HEK293T (cell line): ENCODE data around the gene ARHGAP28.

ENCODE experiments used
- CTCF ChIA-PET: fragments of 350-600 bp; formaldehyde crosslinking; extraction: SDS; loops from one replicate; lab custom pipeline; 2021; ENCODE audit warnings: antibody characterized with exemption, inconsistent platforms; lab: Yijun Ruan, JAX
- POLR2A ChIA-PET: fragments of 350-600 bp; formaldehyde crosslinking; extraction: SDS; loops from one replicate; lab custom pipeline; 2020; ENCODE audit warnings: antibody characterized with exemption, inconsistent platforms; lab: Yijun Ruan, JAX
- DNase-seq: peaks from one replicate; pipeline ENCODE4 v3.0.0; 2012; ENCODE audit warnings: mixed read lengths; ENCODE audit errors: extremely low spot score
- ARNT ChIP-seq: fragments of 450-650 bp; IDR thresholded peaks from 2 replicates; pipeline ENCODE4 v1.6.1; 2017; ENCODE audit warnings: mild to moderate bottlenecking
- BHLHE40 ChIP-seq: fragments of 450-650 bp; IDR thresholded peaks from 2 replicates; pipeline ENCODE4 v1.6.1; 2016; ENCODE audit warnings: mild to moderate bottlenecking, moderate library complexity, borderline replicate concordance
- CTBP1 ChIP-seq: fragments of 450-650 bp; IDR thresholded peaks from 2 replicates; pipeline ENCODE4 v1.6.1; 2016; ENCODE audit warnings: borderline replicate concordance
- ELF4 ChIP-seq: fragments of 450-650 bp; IDR thresholded peaks from 2 replicates; pipeline ENCODE4 v1.6.1; 2017; ENCODE audit warnings: antibody characterized with exemption
- FOXA1 ChIP-seq: fragments of 450-650 bp; IDR thresholded peaks from 2 replicates; pipeline ENCODE4 v1.6.1; 2016; ENCODE audit warnings: mild to moderate bottlenecking
- FOXK2 ChIP-seq: fragments of 450-650 bp; IDR thresholded peaks from 2 replicates; pipeline ENCODE4 v1.6.1; 2016; ENCODE audit warnings: mild to moderate bottlenecking
- FOXM1 ChIP-seq: fragments of 450-650 bp; IDR thresholded peaks from 2 replicates; pipeline ENCODE4 v1.6.1; 2017; ENCODE audit warnings: mild to moderate bottlenecking, borderline replicate concordance
- HDGF ChIP-seq: fragments of 450-650 bp; IDR thresholded peaks from 2 replicates; pipeline ENCODE4 v1.6.1; 2017; ENCODE audit warnings: antibody characterized with exemption, borderline replicate concordance
- L3MBTL2 ChIP-seq: fragments of 450-650 bp; conservative IDR thresholded peaks from 2 replicates; pipeline ENCODE4 v1.6.1; 2016; ENCODE audit warnings: mild to moderate bottlenecking
- LEF1 ChIP-seq: fragments of 450-650 bp; IDR thresholded peaks from 2 replicates; pipeline ENCODE4 v1.6.1; 2017; ENCODE audit warnings: mild to moderate bottlenecking, borderline replicate concordance
- NFRKB ChIP-seq: fragments of 450-650 bp; IDR thresholded peaks from 2 replicates; pipeline ENCODE4 v1.6.1; 2016; ENCODE audit warnings: mild to moderate bottlenecking, moderate library complexity
- SP1 ChIP-seq: fragments of 450-650 bp; IDR thresholded peaks from 2 replicates; pipeline ENCODE4 v1.6.1; 2017
- SUZ12 ChIP-seq: fragments of 450-650 bp; IDR thresholded peaks from 2 replicates; pipeline ENCODE4 v1.6.1; 2016; ENCODE audit warnings: mild to moderate bottlenecking
- TARDBP ChIP-seq: fragments of 450-650 bp; IDR thresholded peaks from 2 replicates; pipeline ENCODE4 v1.6.1; 2016
- ZNF384 ChIP-seq: fragments of 450-650 bp; IDR thresholded peaks from 2 replicates; pipeline ENCODE4 v1.6.1; 2016
- TF ChIP-seq, protein P1 (sequence below): fragments of 450-650 bp; IDR thresholded peaks from 2 replicates; pipeline ENCODE4 v1.6.1; 2016

Gene ARHGAP28

DNA sequence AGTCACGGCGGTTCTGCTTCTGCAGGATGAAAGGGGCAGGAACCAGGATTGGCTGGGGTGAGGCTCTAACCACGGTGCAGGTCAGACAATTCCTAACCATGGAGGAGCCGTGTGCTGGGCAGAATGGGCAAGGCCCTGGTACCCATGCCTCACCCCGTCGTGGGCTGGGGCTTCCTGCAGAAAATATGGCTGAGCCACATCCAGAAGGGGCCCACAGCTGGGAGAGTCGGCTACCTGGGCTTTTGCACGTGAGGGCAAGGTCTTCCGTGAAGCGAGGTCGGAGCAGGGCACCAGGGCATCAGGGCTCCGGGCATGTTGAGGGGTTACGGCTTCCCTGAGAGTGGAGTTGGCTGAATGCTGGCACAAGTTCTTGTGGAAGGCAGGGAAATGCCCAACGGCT lies 147.8 kb downstream of the ARHGAP28 start:
- TF ChIP-seq SUZ12 (no peak), FOXA1 (no peak), ELF4 (no peak), HDGF (no peak), FOXM1 (no peak), ZNF384 (no peak), SP1 (no peak)
- TF ChIP-seq, protein P1, sequence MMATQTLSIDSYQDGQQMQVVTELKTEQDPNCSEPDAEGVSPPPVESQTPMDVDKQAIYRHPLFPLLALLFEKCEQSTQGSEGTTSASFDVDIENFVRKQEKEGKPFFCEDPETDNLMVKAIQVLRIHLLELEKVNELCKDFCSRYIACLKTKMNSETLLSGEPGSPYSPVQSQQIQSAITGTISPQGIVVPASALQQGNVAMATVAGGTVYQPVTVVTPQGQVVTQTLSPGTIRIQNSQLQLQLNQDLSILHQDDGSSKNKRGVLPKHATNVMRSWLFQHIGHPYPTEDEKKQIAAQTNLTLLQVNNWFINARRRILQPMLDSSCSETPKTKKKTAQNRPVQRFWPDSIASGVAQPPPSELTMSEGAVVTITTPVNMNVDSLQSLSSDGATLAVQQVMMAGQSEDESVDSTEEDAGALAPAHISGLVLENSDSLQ: no peak
- ChIA-PET POLR2A (no interaction called here), CTCF (no interaction called here)
- DNase-seq: no peak

DNA sequence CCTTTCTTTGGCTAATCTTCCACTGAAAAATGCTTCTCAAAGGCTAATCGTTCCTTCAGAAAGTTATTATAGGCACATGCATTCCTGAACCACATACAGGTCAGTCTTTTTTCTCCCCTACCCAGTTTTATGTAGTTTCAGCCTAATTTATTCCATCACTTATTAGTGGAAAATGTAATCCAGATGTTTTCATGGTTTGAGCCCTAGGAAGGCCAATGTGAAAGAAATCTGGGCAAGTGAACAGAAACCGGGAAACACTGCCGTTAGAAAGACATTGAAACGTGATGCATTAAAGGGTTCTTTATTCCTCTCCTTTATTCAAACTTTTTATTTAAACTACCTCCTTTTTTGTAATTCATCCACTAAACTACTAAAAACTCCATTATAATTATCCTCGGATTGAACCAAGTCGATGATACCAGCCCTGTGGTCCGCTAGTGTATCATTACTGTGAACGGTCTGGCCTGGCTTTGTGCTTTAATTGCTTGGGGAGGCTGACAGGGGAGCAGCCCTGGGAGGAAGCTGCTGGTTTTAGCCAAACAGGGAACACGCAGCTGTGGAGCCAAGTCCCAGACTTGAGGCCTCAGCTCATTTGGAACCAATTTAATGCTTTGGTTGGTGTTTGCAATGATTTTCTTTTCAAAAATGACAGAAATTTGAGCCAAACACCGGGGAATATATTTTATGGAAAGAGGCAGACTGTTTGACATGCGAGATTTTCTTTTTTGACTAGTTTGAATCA lies 149.2 kb downstream of the ARHGAP28 start:
- DNase-seq: no peak
- TF ChIP-seq ZNF384: no peak
- no peak for TF ChIP-seq SUZ12
- TF ChIP-seq FOXK2: no peak
- TF ChIP-seq HDGF: no peak
- no peak for TF ChIP-seq TARDBP
- TF ChIP-seq NFRKB: no peak
- TF ChIP-seq, protein P1: no peak
- ChIA-PET POLR2A (no interaction called here), CTCF (no interaction called here)

- TF ChIP-seq, protein P1: no peak
- TF ChIP-seq BHLHE40 (no peak), HDGF (no peak), L3MBTL2 (no peak), LEF1 (no peak), ARNT (no peak), FOXM1 (no peak)
- no peak for DNase-seq
- ChIA-PET CTCF (no interaction called here), POLR2A (no interaction called here)
Observed at GRCh38 chr18:6879508-6880195, 150.1 kb downstream of the ARHGAP28 start.

DNA sequence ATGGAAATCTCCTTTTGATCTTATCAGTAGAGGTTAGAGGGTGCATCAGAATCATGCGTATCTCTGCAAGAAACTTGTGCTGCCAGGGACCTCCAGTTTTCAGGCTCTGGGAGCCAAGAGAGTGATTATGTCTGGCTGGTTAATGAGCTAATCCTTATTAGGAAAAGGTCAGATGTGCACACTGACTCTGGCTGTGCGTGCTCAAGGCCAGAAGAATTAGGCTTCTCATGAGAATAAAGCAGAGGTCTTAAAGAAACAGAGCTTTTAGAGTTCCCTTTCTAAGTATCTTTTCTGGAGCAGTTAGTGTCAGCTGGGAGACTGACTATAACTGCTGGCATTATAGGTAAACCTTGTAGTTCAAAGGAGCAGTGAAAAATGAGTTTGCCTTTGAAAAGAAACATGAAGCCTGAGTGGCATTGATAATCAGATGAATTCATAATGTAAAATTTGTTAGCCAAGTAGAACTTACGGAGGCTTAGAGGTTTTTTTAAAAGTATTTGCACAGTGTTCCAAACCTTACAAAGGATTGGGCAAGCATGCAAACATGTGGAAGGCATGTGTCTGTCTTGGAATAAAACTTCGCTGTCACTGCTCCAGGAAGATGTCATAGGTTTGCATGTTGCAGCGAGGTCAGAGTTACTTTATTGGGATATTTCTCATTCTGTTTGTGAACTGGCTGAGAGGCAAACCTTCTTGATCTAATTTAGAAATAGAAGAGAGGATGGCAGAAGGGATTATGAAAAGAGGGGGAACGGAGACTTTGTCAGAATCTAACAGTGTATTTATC lies 151.7 kb downstream of the ARHGAP28 start:
- POLR2A ChIA-PET: no interaction called here
- TF ChIP-seq FOXM1 (no peak), ZNF384 (no peak), BHLHE40 (no peak), HDGF (no peak), ARNT (no peak), ELF4 (no peak), TARDBP (no peak), NFRKB (no peak), SUZ12 (no peak), SP1 (no peak), LEF1 (no peak), FOXK2 (no peak), CTBP1 (no peak), FOXA1 (no peak), L3MBTL2 (no peak)
- TF ChIP-seq, protein P1: no peak
- DNase-seq: no peak
- CTCF ChIA-PET: no interaction called here

- CTCF ChIA-PET: no interaction called here
- no peak for DNase-seq
- POLR2A ChIA-PET: no interaction called here
- TF ChIP-seq FOXM1 (no peak), HDGF (no peak), FOXK2 (no peak), TARDBP (no peak), LEF1 (no peak), FOXA1 (no peak), ZNF384 (no peak), ELF4 (no peak), BHLHE40 (no peak), ARNT (no peak), NFRKB (no peak), CTBP1 (no peak), SP1 (no peak), SUZ12 (no peak), L3MBTL2 (no peak)
- TF ChIP-seq, protein P1: no peak
Observed at GRCh38 chr18:6882401-6882800, 152.9 kb downstream of the ARHGAP28 start.
